ENCODE results near the gene RAB31.
"Not testable (repeated sequence)": the region's sequence is repeated elsewhere in the genome, so short reads cannot be mapped to it uniquely, and the experiment has no call there.

RAB31 gene

DNA sequence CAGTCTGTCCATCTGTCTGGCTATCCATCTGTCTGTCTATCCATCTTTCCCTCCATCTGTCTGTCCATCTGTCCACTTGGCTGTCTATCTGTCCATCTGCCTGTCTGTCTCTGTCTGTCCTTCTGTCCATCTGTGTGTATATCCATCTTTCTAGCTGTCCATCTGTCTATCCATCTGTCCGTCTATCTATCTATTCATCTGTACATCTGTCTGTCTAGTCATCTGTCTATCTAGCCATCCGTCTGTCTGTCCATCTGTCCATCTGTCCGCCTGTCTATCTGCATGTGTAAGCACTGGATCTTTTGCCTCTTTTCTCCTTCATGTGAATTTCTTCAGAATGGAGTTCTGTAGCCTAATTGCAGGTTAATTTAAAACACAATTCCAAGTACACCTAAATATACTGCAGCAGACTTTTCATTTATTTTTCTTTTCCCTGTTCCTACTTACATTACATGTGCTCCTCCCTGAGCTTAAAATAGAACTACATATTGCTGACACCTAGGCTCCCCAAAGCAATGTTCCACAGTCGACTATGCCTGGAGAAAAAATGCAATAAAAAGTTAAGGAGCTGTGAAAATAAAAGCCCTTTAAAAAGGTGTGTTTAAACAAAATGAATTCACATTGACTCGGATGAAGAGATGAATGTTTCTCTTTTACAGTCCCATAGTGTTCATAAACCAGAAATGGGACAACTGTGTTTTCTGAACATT, 140.2 kb downstream of the RAB31 start:
- no peak for DNase-seq

DNA sequence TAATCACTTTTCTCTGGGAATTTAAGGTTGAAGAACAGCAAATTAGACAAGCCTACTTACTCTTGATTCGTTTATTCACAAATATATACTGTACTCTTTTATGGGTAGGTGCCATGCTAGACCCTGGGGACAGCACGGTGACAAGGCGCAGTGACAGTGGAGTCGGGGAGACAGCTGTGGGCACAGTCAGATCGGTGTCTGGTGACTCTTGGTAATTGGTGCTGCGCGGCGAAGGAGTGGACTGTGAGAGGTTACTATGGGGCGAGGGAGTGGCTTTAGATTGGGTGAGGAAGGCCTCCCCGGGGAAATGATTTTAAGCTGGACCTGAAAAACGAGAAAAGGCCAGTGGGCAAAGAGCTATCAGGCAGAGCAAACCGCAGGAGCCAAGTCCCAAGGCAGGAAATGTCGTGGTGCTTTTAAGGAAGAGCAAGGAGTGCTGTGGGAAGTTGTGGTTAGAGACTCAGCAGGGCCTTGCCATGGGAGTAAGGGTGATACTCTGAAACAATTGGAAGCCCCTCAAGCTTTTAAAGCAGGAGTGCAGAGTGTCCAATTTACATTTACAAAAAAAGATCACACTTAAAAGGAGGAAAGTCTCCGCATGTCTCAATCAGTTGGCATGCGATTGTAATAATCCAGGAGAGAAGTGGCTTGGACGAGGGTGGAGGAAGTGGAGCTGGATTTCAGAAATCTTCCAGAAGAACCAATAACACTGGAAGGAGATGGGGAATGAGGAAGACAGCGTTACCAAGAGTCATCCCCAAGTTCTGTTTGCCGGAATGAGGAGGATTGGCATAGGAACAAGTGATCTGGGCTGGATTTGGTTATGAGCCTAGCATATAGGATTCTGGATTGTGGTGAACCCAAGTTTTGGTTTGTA, 141.5 kb downstream of the RAB31 start:
- no peak for DNase-seq

DNA sequence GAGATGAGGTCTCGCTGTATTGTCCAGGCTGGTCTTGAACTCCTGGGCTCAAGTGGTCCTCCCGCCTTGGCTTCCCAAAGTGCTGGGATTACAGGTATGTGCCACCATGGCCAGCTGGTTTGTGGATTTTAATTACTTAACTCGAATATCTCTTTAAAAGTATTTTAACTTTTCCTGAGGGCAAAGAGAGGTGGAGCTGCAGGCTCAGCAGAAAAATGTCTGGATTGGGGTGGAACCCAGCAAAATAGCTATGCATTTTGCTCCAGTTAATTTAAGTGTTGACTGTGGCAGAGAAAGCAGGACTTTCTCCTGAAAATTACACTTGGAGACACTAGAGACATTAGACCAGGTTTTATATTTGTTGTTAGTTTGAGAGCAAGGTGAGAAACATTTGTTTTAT, 142.2 kb downstream of the RAB31 start:
- no peak for DNase-seq

DNA sequence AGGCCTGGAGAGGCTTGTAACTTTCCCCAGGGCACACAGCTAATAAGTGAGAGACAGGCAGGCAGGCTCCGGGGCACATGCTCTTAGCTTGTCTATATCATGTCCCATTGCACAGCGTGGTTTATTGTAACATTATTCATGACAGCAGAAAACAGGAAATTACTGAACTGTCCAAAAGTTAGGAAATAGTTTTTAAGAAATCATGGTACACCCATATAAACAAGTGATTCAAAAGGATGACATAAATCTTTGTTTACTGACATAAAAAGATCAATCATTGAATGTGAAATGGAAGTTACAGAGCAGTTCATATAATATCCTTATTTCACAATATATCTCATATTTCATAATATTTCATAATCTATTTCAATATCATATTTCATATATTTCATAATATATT, 143.4 kb downstream of the RAB31 start:
- DNase-seq, result no peak

DNA sequence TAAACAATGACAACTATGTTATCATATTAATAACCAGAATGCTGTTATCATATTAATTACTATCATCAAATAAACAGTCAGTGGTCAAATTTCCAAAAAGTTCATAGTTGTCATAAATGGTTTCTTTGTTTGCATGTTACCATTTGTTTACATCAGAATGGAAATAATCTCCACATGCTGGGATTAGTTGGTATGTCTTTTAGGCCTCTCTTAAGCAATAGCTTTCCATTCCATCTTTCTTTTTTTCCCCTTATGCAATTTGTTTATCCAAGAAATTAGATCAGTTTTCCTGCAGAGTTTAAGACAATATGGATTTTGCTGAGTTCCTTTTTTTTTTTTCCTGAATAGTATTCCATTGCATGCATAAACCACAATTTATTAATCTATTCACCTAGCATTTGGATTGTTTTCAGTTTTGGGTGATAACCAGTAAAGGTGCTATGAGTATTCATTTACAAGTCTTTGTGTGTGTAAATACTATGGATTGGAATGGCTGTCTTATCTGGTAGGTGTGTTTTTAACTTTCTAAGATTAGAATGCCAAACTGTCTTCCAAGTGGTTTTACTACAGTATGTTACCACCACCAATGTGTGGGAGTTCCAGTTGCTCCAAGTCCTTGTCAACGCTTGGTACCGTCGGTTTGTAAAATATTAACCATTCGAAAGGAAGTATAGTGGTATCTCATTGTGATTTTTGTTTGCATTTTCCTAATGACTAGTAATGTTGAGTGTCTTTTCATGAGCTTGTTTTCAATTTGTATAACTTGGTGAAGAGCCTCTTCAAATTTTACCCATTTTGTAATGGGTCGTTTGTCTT, 144.4 kb downstream of the RAB31 start:
- DNase-seq, result no peak

DNA sequence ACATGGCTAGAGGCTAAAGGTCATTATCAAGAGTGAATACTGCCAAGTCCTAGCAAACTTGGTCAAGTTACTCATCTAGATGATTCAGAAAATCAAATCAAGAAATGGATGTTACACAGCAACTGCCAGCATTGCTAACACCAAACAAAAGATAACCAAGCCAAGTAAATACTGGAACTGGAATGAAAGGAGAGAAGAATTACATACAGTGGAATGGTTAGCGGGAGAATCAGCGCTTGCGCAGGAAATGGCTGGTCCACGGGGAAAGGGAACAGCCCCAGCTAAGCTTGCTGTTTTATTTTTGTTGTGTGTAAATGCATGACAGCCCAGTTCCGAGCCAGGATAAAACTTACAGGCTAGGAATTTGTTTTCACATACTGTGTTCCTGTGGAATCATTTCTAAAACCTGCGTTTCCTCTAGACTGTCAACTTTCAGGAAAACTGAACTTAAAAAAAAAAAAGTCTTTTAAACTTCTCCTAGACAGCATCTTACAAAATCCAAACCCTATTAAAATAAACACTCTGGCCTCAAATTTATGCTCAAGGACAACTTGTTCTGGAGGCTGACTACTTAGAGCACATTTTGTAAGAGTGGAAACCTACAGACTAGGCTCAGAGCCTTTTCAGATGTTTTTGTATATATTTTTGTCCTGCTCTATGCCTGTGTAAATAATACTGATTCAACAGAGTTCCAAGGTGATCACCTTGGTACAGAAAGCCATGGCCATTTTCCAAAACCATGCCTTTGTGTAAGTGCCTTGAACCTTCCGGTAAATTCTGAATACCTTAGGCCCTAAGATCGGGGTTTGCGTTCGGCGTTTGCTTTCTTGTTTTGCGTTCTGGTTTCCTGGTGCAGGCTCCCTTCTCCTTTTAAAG, 146.9 kb downstream of the RAB31 start:
- no peak for DNase-seq

DNA sequence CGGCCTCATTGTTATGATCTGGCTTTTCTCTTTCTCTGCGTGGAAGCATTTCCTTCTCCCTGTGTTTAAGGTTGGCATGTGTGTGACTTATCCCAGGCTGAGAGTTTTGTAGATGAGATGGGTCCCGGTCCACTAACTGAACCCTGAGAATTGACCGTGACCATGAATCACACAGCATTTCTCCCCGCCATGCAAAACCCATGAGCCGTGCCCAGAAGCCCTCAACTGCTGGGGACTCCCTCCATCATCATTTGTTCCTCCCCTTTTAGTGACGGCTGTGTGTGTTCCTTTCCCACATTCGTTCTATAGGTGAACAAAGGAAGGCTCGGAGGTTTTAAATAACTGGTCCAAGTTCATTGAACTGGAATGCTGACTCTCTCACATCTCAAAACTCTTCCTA, 147.6 kb downstream of the RAB31 start:
- no peak for DNase-seq

DNA sequence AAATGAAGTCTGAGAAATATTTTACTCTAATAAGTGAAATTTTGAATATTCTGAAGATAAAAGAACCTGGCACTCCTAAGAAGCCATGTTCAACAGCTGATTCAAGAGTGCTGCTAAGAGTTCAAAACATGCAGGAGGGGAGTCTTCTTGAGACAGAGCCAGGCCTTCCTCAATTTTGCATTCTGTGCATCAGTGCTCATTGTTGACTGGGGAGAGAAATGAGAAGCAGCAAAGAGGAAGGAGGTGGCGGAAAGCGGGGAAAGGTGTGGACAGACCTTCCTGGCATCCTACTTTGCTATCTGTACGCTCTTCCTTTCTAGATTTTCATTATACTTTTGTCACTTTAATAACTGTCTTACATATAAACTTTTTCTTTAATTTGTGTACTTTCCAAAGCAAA, 148.0 kb downstream of the RAB31 start:
- DNase-seq, result no peak

DNA sequence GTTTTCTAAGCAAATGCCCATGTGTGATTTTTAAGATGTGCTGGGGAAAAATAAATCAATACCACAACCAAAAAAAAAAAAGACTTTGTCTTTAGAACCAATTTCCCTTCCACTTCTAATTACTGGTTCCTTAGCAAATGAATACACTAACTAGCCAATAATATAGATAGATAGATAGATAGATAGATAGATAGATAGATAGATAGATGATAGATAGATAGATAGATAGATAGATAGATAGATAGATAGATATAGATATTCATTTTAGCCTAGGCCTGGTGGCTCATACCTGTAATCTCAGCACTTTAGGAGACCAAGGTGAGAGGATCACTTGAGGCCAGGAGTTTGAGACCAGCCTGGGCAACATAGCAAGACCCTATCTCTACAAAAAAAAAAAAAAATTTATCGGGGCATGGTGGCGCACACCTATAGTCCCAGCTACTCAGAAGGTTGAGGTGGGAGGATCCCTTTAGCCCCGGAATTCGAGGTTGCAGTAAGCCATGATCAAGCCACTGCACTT, 149.4 kb downstream of the RAB31 start:
- not testable (repeated sequence) for DNase-seq

DNA sequence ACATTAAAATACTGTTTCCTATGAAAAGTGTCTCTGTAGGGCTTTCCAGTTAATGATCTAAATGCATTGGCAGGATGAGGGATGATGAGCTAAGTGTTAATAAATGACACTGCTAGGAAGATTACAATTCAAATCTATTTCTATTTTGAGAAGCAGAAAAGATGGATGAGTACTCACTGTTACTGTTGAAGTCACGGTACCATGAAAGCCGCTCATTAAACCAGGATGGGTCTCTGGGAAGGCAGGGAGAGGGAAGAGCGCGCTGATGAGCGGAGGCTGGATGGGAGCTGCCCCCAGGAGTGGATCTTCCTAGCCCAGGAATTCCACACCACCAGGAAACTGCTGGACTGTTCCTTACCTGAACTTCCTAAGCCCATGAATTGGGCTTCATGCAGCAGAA, 150.5 kb downstream of the RAB31 start:
- DNase-seq, result no peak

DNA sequence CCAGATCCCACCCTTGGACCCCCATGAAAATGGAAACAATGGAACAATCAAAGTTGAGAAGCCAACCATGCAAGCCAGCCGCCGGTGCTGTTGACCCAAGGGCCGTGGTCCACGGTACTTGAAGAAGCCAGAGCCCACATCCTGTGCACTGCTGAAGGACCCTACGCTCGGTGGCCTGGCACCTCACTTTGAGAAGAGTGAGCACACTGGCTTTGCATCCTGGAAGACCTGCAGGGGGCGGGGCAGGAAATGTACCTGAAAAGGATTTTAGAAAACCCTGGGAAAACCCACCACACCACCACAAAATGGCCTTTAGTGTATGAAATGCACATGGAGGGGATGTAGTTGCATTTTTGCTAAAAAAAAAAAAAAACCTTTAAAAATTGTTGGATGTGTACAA, 151.1 kb downstream of the RAB31 start:
- DNase-seq, result no peak

DNA sequence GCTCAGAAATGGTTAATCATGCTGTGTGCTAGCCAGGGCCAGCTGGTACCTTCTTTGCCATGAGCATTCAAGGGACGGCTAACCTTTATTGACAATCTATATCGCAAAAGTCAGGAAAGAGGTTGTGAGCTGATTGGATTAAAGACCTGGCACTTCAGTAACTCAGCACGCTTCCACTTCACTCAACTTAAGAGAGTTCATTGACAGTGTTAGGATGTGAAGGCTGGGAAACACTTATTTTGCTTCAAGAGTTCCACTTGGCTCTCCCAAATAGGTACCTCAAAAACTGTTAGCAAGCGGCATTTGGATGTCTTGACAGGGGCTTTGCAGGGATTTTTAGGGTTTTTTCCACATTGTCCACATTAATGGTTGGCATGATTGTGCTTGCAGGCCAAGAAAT, 152.6 kb downstream of the RAB31 start:
- DNase-seq, result no peak

DNA sequence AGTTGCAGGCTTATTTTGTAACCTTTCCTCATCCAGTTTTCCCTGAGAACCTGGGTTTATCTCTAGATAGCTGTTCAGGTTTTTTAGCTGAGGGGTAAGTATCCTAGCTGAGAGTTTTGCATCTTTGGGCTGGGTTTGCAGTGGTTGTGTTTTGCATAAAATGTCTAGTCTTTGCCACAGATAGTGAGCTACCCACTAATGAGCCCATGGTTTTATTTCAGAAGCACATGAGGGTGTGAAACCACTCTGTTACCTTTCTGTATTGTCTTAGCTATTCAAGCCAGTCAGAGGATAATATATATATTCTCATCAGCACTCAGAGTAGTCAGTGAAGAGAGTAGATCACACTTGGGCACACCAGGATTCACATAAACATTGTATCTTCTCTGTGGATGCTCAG, 153.1 kb downstream of the RAB31 start:
- no peak for DNase-seq

DNA sequence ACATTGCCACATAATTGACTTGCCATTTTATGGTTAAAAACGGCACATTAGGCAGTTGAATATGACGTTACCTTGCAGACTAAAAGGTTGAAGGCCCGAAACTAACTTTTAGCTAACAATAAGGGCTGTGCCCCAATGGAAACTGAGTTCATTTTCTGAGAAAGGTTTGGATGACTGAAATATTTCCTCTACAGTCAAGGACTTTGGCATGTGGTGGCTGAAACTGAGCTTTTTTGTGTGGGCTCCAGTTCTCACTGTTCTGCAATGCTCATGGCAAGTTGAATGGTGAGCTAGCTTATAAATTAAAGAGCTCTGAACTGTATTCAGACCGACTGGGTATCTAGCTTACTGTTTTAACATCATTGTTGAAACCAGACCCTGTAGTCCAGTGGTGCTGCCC, 153.8 kb downstream of the RAB31 start:
- DNase-seq, result no peak

DNA sequence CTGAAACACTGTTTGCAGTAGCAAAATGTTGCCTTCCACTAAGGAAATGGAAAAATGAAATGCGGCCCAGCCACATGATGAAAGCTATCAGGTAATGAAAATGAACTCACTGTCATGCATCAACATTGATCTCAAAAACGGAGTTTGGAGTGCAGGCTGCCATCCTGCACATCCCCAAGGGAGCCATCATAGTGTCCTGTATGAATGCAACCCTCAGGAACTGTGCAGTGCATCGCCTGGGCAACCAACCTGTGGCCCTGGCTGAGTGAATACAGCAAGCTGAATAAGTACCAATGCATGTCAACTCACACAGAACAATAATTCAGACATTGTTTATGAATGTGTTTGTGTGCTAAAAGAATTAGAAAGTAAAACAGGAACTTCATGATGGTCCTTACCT, 154.6 kb downstream of the RAB31 start:
- no peak for DNase-seq

DNA sequence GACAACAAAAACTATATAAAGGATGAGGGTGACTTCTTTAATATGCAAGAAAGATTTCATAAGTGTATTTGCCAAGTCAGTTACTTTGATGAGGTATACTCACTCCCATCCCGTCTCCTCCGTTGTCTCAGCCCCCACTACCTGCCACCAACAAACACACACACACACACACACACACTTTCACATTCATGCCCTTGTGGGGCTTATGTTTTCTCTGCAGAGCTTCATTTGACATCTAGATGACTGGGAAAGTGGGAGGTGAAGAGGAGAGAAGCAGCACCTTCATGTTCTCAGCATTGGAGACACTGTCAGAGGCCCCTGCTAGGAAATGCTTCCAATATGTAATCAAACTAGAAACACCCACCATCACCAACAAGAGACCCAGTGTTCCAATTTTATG, 155.2 kb downstream of the RAB31 start:
- DNase-seq, result no peak

DNA sequence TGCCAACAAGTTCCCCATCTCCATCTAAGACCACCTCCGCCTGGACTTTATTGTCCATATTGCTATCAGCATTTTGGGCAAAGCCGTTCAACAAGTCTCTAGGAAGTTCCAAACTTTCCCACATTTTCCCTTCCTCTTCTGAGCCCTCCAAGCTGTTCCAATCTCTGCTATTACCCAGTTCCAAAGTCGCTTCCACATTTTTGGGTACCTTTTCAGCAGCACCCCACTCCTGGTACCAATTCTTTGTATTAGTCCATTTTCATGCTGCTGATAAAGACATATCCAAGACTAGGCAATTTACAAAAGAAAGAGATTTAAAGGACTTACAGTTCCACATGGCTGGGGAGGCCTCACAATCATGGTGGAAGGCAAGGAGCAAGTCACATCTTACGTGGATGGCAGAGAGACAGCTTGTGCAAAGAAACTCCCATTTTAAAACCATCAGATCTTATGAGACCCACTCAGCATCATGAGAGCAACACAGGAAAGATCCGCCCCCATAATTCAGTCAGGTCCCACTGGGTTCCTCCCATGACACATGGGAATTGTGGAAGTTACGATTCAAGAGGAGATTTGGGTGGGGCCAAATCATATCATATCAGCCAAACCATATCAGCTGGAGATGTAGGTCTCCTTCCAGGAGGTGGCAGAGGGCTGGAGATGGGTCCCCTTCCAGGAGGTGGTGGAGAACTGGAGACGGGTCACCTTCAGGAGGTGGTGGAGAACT, 157.8 kb downstream of the RAB31 start:
- DNase-seq, result no peak

DNA sequence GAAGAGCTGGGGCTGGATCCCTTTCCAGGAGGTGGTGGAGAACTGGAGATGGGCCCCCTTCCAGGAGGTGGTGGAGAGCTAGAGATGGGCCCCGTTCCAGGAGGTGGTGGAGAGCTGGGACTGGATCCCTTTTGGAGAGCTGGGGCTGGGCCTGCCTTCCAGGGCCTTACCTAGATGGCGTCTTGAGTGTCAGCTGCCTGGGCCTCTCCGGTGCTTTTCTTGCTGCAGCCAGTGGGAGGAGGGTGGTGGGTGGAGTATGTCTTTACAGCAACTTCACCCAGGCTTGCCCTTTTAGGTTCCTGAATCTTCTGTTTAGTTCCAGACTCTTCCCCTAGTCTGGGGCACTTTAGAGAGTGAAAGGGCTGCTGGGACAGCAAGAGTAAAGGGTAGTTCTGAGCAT, 158.5 kb downstream of the RAB31 start:
- DNase-seq, result no peak

DNA sequence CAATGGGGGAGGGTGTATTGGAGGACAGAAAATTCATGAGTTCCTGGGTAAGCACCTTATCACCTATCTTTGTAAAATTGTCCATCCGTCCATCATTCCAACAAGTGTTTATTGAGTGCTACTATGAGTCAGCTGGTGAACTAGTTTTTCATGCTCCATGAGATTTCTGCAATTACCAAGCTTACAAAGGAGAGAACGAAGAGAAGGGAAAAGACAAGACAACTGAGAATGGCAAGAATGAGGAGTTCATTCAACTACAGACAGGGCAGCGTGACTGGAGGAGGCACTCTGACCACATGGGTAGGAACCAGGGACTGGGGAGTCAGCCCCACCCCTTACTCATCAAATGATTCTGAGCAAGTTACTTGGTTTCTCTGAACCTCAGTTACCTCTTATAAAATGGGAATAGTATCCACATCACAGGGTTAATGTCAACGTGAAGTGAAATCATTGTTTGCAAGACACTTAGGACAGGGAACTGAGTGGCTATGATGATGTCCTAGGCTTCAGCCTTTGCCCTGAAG, 159.0 kb downstream of the RAB31 start:
- no peak for DNase-seq

DNA sequence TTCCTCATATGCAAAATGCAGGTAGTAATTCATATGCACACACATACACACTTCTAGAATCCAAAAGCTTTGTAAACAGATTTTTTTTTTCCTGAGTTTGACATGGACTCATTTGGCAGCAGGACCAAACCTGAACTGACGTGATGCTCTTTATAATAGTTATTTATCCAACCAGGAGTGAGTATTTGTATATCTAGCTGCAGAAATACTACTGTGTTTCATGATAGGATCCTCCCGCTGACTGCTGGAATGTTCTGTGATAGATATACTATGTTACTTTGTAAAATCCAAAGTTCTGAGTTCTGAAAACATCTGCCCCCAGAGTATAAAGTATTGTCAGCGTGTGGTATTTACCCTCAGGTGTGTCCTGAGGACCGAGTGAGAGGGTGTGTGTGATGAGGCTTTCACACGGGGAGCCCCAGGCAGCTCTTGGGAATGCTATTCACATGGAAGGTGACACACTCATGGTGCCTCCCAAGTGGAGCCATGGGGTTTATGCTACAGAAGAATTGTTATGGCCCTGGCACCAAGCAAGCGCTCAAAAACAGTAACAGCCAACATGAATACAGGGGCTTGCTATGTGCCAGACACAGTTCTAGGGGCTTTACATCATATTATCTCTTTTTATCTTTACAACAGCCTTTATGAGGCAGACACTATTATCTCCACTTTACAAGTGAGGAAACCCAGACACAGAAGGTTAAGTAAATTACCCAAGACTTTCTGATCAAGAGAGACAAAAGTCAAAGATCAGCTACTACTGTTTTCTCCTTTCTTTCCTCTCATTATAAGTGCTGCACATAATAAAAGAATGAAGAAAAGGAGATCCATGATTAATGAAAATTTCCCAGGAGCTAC, 161.0 kb downstream of the RAB31 start:
- no peak for DNase-seq
